CD4-positive, CD25-positive, alpha-beta regulatory T cell (primary cell): ENCODE results near the gene PRLHR. TPM values are rescaled to one million over a fixed set of nuclear protein-coding genes. Genes with fewer than 3 reads are reported as not detected.

ENCODE experiments used
- ATAC-seq, 2 donors: fragments of 150-1000 bp; cut with Tn5 transposase; one replicate each; pipeline ENCODE4 v1.10.0; 2021; ENCODE audit warnings: low read depth in 2 of 2, moderate number of reproducible peaks in 2 of 2, moderate library complexity in 1 of 2
- DNase-seq, 3 donors: peaks; one replicate each; pipeline versions ENCODE4 v3.0.0 to v3.0.0-alpha.2; 2012 to 2022; ENCODE audit warnings: mixed read lengths in 1 of 3
- H3K27ac ChIP-seq: one replicate; pipeline ENCODE4 v1.7.0; 2013; ENCODE audit warnings: mild to moderate bottlenecking, low read length; ENCODE audit not compliant: insufficient read depth, poor library complexity, severe bottlenecking
- H3K27me3 ChIP-seq: one replicate; pipeline ENCODE4 v1.7.0; 2013; ENCODE audit warnings: low read length; ENCODE audit not compliant: control insufficient read depth, insufficient read depth
- H3K36me3 ChIP-seq: one replicate; pipeline ENCODE4 v1.7.0; 2013; ENCODE audit warnings: mild to moderate bottlenecking, low read length, moderate library complexity; ENCODE audit not compliant: control insufficient read depth, insufficient read depth
- H3K4me1 ChIP-seq: 2 replicates; pipeline ENCODE4 v1.7.0; 2013; ENCODE audit warnings: mild to moderate bottlenecking, low read length; ENCODE audit not compliant: insufficient read depth, control insufficient read depth, poor library complexity, severe bottlenecking
- H3K4me3 ChIP-seq: one replicate; pipeline ENCODE4 v1.7.0; 2013; ENCODE audit warnings: low read depth, mild to moderate bottlenecking, low read length, moderate library complexity
- H3K9me3 ChIP-seq, 2 experiments: 1 replicate in 1 of 2; 2 replicates in 1 of 2; pipeline ENCODE4 v1.7.0; 2013; ENCODE audit warnings: low read length in 2 of 2, mild to moderate bottlenecking in 1 of 2, moderate library complexity in 1 of 2; ENCODE audit not compliant: control insufficient read depth in 2 of 2
- H3K27ac Mint-ChIP-seq, 3 donors: one replicate each; pipeline ENCODE4 v1.8.0; 2020 to 2022; ENCODE audit warnings: mild to moderate bottlenecking in 3 of 3, mixed read lengths in 3 of 3, moderate library complexity in 2 of 3
- H3K27me3 Mint-ChIP-seq: one replicate; pipeline ENCODE4 v1.8.0; 2022; ENCODE audit warnings: mild to moderate bottlenecking, mixed read lengths
- H3K36me3 Mint-ChIP-seq: one replicate; pipeline ENCODE4 v1.8.0; 2020; ENCODE audit warnings: mixed read lengths
- H3K4me1 Mint-ChIP-seq, 4 donors: one replicate each; pipeline ENCODE4 v1.8.0; 2020 to 2022; ENCODE audit warnings: mixed read lengths in 4 of 4, mild to moderate bottlenecking in 1 of 4
- H3K4me3 Mint-ChIP-seq, 4 donors: one replicate each; pipeline ENCODE4 v1.8.0; 2020 to 2022; ENCODE audit warnings: mild to moderate bottlenecking in 4 of 4, mixed read lengths in 4 of 4, moderate library complexity in 3 of 4
- H3K9me3 Mint-ChIP-seq, 7 donors: one replicate each; pipeline ENCODE4 v1.8.0; 2020 to 2022; ENCODE audit warnings: mixed read lengths in 7 of 7, mild to moderate bottlenecking in 3 of 7, moderate library complexity in 2 of 7
- polyA plus RNA-seq, 4 donors: library from polyadenylated mRNA; unstranded; fragments of 300-500 nt; fragmentation: Illumina TruSeq; gene quantifications; one replicate each; pipeline ENCODE4 v1.2.3, GENCODE V29; 2021
- total RNA-seq: library from RNA; stranded (reverse); gene quantifications from one replicate; pipeline ENCODE4 v1.2.3, GENCODE V29; 2022

PRLHR gene
- total and polyA plus RNA-seq, 5 donors from 2014 or later = not detected

GRCh38 chr10:118566911-118567310, 28.5 kb downstream of the PRLHR start:
- no peak overlapping the region for H3K4me3 Mint-ChIP-seq
- ATAC-seq = no peak

GRCh38 chr10:118565301-118566075, 30.0 kb downstream of the PRLHR start:
- Histone ChIP-seq H3K27ac (no peak overlapping the region), H3K4me1 (no peaks in the 10 kb centered on the region), H3K36me3 (no peaks in the 10 kb centered on the region), H3K27me3 (peaks cover 2% of the 10 kb centered on the region), H3K9me3 (peaks cover under 1% of the 10 kb centered on the region in 2 experiments), H3K4me3 (no peak overlapping the region)
- DNase-seq (no peak), ATAC-seq (no peak)
- peaks cover 4% of the 10 kb centered on the region for H3K36me3 Mint-ChIP-seq
- H3K9me3 Mint-ChIP-seq = peaks cover 0 to 9% (median 0%) of the 10 kb centered on the region in 7 donors
- no peak overlapping the region for H3K27ac Mint-ChIP-seq
- peaks cover 0 to 6% (median 0%) of the 10 kb centered on the region in 4 donors for H3K4me1 Mint-ChIP-seq
- H3K27me3 Mint-ChIP-seq = peaks cover 31% of the 10 kb centered on the region
- H3K4me3 Mint-ChIP-seq = no peak overlapping the region

More at GRCh38 chr10:118566911-118567310, 28.5 kb downstream of the PRLHR start:
- H3K27me3 ChIP-seq = peaks cover 2% of the 10 kb centered on the region
- H3K4me3 ChIP-seq = no peak overlapping the region
- no peaks in the 10 kb centered on the region for H3K4me1 ChIP-seq
- no peak for DNase-seq
- no peaks in the 10 kb centered on the region for H3K9me3 ChIP-seq
- H3K4me1 Mint-ChIP-seq = peaks cover 0 to 6% (median 0%) of the 10 kb centered on the region in 4 donors
- H3K27ac Mint-ChIP-seq = peak overlapping the region in 1 of 3 donors; percentile 30
- H3K36me3 Mint-ChIP-seq = no peaks in the 10 kb centered on the region
- H3K27ac ChIP-seq = no peak overlapping the region
- H3K27me3 Mint-ChIP-seq = peaks cover 17% of the 10 kb centered on the region
- no peaks in the 10 kb centered on the region for H3K36me3 ChIP-seq
- peaks cover 0 to 3% (median 0%) of the 10 kb centered on the region in 7 donors for H3K9me3 Mint-ChIP-seq

- H3K27ac ChIP-seq = no peak overlapping the region
- no peak for DNase-seq
- no peak for ATAC-seq
- Mint-ChIP-seq H3K36me3 (peaks cover 4% of the 10 kb centered on the region), H3K9me3 (peaks cover 0 to 9% (median 0%) of the 10 kb centered on the region in 7 donors), H3K4me1 (peaks cover 0 to 6% (median 0%) of the 10 kb centered on the region in 4 donors), H3K27me3 (peaks cover 35% of the 10 kb centered on the region), H3K27ac (no peak overlapping the region), H3K4me3 (no peak overlapping the region)
- H3K9me3 ChIP-seq = peaks cover 5% of the 10 kb centered on the region in 2 experiments
- no peaks in the 10 kb centered on the region for H3K36me3 ChIP-seq
- peaks cover 4% of the 10 kb centered on the region for H3K27me3 ChIP-seq
- no peaks in the 10 kb centered on the region for H3K4me1 ChIP-seq
- no peak overlapping the region for H3K4me3 ChIP-seq
Measured at GRCh38 chr10:118564652-118565051, 30.8 kb downstream of the PRLHR start.

GRCh38 chr10:118564114-118564513, 31.3 kb downstream of the PRLHR start:
- Histone ChIP-seq H3K4me3 (no peak overlapping the region), H3K36me3 (no peaks in the 10 kb centered on the region), H3K27me3 (peaks cover 4% of the 10 kb centered on the region), H3K27ac (no peak overlapping the region), H3K9me3 (peaks cover 5% of the 10 kb centered on the region in 2 experiments), H3K4me1 (no peaks in the 10 kb centered on the region)
- Mint-ChIP-seq H3K27me3 (peaks cover 38% of the 10 kb centered on the region), H3K27ac (no peak overlapping the region), H3K4me1 (peaks cover 0 to 6% (median 0%) of the 10 kb centered on the region in 4 donors), H3K9me3 (peaks cover 0 to 9% (median 0%) of the 10 kb centered on the region in 7 donors), H3K4me3 (no peak overlapping the region), H3K36me3 (peaks cover 4% of the 10 kb centered on the region)
- no peak for DNase-seq
- no peak for ATAC-seq

GRCh38 chr10:118563373-118563890, 32.0 kb downstream of the PRLHR start:
- peaks cover 0 to 9% (median 0%) of the 10 kb centered on the region in 7 donors for H3K9me3 Mint-ChIP-seq
- H3K4me3 Mint-ChIP-seq = no peak overlapping the region
- peaks cover 4% of the 10 kb centered on the region for H3K36me3 Mint-ChIP-seq
- no peak overlapping the region for H3K4me3 ChIP-seq
- no peak overlapping the region for H3K27ac Mint-ChIP-seq
- DNase-seq (no peak), ATAC-seq (no peak)
- H3K4me1 ChIP-seq = no peaks in the 10 kb centered on the region
- peaks cover 4% of the 10 kb centered on the region for H3K27me3 ChIP-seq
- H3K36me3 ChIP-seq = no peaks in the 10 kb centered on the region
- peaks cover 35% of the 10 kb centered on the region for H3K27me3 Mint-ChIP-seq
- H3K27ac ChIP-seq = no peak overlapping the region
- peaks cover 5% of the 10 kb centered on the region in 2 experiments for H3K9me3 ChIP-seq
- peaks cover 0 to 3% (median 0%) of the 10 kb centered on the region in 4 donors for H3K4me1 Mint-ChIP-seq

GRCh38 chr10:118562851-118563250, 32.6 kb downstream of the PRLHR start:
- no peak overlapping the region for H3K4me3 ChIP-seq
- H3K27me3 Mint-ChIP-seq = peaks cover 32% of the 10 kb centered on the region
- no peak for ATAC-seq
- no peaks in the 10 kb centered on the region for H3K4me1 ChIP-seq
- H3K9me3 Mint-ChIP-seq = peaks cover 0 to 9% (median 0%) of the 10 kb centered on the region in 7 donors
- H3K4me1 Mint-ChIP-seq = no peaks in the 10 kb centered on the region
- H3K9me3 ChIP-seq = peaks cover 5% of the 10 kb centered on the region in 2 experiments
- H3K27ac Mint-ChIP-seq = no peak overlapping the region
- DNase-seq = no peak
- no peak overlapping the region for H3K4me3 Mint-ChIP-seq
- H3K27ac ChIP-seq = no peak overlapping the region
- H3K27me3 ChIP-seq = peaks cover 6% of the 10 kb centered on the region
- no peaks in the 10 kb centered on the region for H3K36me3 ChIP-seq
- H3K36me3 Mint-ChIP-seq = peaks cover 4% of the 10 kb centered on the region

GRCh38 chr10:118557946-118558345, 37.5 kb downstream of the PRLHR start:
- peaks cover 66% of the 10 kb centered on the region for H3K27me3 Mint-ChIP-seq
- peaks cover 5% of the 10 kb centered on the region in 2 experiments for H3K9me3 ChIP-seq
- ATAC-seq (no peak), DNase-seq (no peak)
- H3K36me3 Mint-ChIP-seq = peaks cover 4% of the 10 kb centered on the region
- H3K4me1 Mint-ChIP-seq = no peaks in the 10 kb centered on the region
- H3K36me3 ChIP-seq = no peaks in the 10 kb centered on the region
- H3K4me1 ChIP-seq = no peaks in the 10 kb centered on the region
- H3K9me3 Mint-ChIP-seq = peaks cover 0 to 14% (median 2%) of the 10 kb centered on the region in 7 donors
- H3K27ac Mint-ChIP-seq = no peak overlapping the region
- no peak overlapping the region for H3K4me3 Mint-ChIP-seq
- no peak overlapping the region for H3K4me3 ChIP-seq
- H3K27ac ChIP-seq = no peak overlapping the region
- H3K27me3 ChIP-seq = peaks cover 16% of the 10 kb centered on the region
